Measurements from ENCODE around the gene CHST15. TPM values are rescaled to one million over a fixed set of nuclear protein-coding genes. Genes with fewer than 3 reads are reported as not detected.
A peak's percentile ranks its signal among the peaks of the same experiment; 100 is the strongest.
"Not testable (repeated sequence)": the region's sequence is repeated elsewhere in the genome, so short reads cannot be mapped to it uniquely, and the experiment has no call there.

Gene CHST15
- total RNA-seq, 1 experiment from 2014 or later, result 0.13 TPM

GRCh38 chr10:124100124-124100523 is 6.7 kb upstream of the CHST15 start:
- H3K9me3 ChIP-seq (replicated peaks), result peaks cover 3% of the 10 kb centered on the region; the same call in 1 of the 2 replicates
- peaks cover 11% of the 10 kb centered on the region for H3K27me3 ChIP-seq (replicated peaks)
- peaks cover under 1% of the 10 kb centered on the region for H3K4me1 ChIP-seq (replicated peaks)
- H3K27ac ChIP-seq, result no peak overlapping the region
- H3K4me3 ChIP-seq, result no peak overlapping the region
- H3K36me3 ChIP-seq, result no peaks in the 10 kb centered on the region
- DNase-seq (ENCODE audit: low read depth in 1 of 2, low spot score in 2 of 2), result no peak

- H3K4me3 ChIP-seq, result no peak overlapping the region
- DNase-seq (ENCODE audit: low read depth in 1 of 2, low spot score in 2 of 2), result no peak
- peaks cover 16% of the 10 kb centered on the region for H3K27me3 ChIP-seq (replicated peaks)
- H3K4me1 ChIP-seq (replicated peaks), result no peaks in the 10 kb centered on the region
- H3K36me3 ChIP-seq, result no peaks in the 10 kb centered on the region
- no peak overlapping the region for H3K27ac ChIP-seq
- peaks cover 3% of the 10 kb centered on the region; the same call in 1 of the 2 replicates for H3K9me3 ChIP-seq (replicated peaks)
Observed at GRCh38 chr10:124099604-124100003, 6.2 kb upstream of the CHST15 start.

- H3K27me3 ChIP-seq (replicated peaks), result peaks cover 27% of the 10 kb centered on the region
- no peak overlapping the region for H3K4me3 ChIP-seq
- DNase-seq (ENCODE audit: low read depth in 1 of 2, low spot score in 2 of 2), result no peak
- H3K36me3 ChIP-seq, result no peaks in the 10 kb centered on the region
- H3K9me3 ChIP-seq (replicated peaks), result peaks cover 3% of the 10 kb centered on the region; the same call in 1 of the 2 replicates
- no peak overlapping the region for H3K27ac ChIP-seq
- peaks cover 4% of the 10 kb centered on the region for H3K4me1 ChIP-seq (replicated peaks)
Observed at GRCh38 chr10:124098575-124098974, 5.2 kb upstream of the CHST15 start.

- DNase-seq (ENCODE audit: low read depth in 1 of 2, low spot score in 2 of 2), result no peak
- no peak overlapping the region for H3K27ac ChIP-seq
- H3K9me3 ChIP-seq (replicated peaks), result peaks cover 3% of the 10 kb centered on the region; the same call in 1 of the 2 replicates
- H3K27me3 ChIP-seq (replicated peaks), result peaks cover 32% of the 10 kb centered on the region
- H3K4me1 ChIP-seq (replicated peaks), result peaks cover 11% of the 10 kb centered on the region
- no peak overlapping the region for H3K4me3 ChIP-seq
- H3K36me3 ChIP-seq, result no peaks in the 10 kb centered on the region
Observed at GRCh38 chr10:124097883-124098282, 4.5 kb upstream of the CHST15 start.

GRCh38 chr10:124096494-124096893 is 3.1 kb upstream of the CHST15 start:
- Histone ChIP-seq H3K27me3 (replicated peaks) (peaks cover 45% of the 10 kb centered on the region), H3K4me1 (replicated peaks) (peaks cover 16% of the 10 kb centered on the region), H3K9me3 (replicated peaks) (peaks cover 3% of the 10 kb centered on the region; the same call in 1 of the 2 replicates), H3K4me3 (no peak overlapping the region), H3K36me3 (no peaks in the 10 kb centered on the region), H3K27ac (no peak overlapping the region)
- no peak for DNase-seq (ENCODE audit: low read depth in 1 of 2, low spot score in 2 of 2)

GRCh38 chr10:124095801-124096200 is 2.4 kb upstream of the CHST15 start:
- not testable (repeated sequence) for DNase-seq (ENCODE audit: low read depth in 1 of 2, low spot score in 2 of 2); H3K27ac ChIP-seq; H3K9me3 ChIP-seq (replicated peaks); H3K36me3 ChIP-seq; H3K4me3 ChIP-seq
- Histone ChIP-seq H3K27me3 (replicated peaks) (peaks cover 52% of the 10 kb centered on the region), H3K4me1 (replicated peaks) (peaks cover 16% of the 10 kb centered on the region)

- H3K27me3 ChIP-seq (replicated peaks), result peaks cover 58% of the 10 kb centered on the region
Observed at GRCh38 chr10:124095096-124095495, 1.7 kb upstream of the CHST15 start.

GRCh38 chr10:124094419-124094785 is 1.0 kb upstream of the CHST15 start:
- Histone ChIP-seq H3K9me3 (replicated peaks) (peaks cover 3% of the 10 kb centered on the region; the same call in 1 of the 2 replicates), H3K27me3 (replicated peaks) (peaks cover 58% of the 10 kb centered on the region), H3K27ac (no peak overlapping the region), H3K36me3 (no peaks in the 10 kb centered on the region), H3K4me3 (no peak overlapping the region), H3K4me1 (replicated peaks) (peaks cover 16% of the 10 kb centered on the region)
- DNase-seq (ENCODE audit: low read depth in 1 of 2, low spot score in 2 of 2), result no peak

More at GRCh38 chr10:124095096-124095495, 1.7 kb upstream of the CHST15 start:
- Histone ChIP-seq H3K36me3 (no peaks in the 10 kb centered on the region), H3K4me1 (replicated peaks) (peaks cover 16% of the 10 kb centered on the region), H3K27ac (no peak overlapping the region), H3K4me3 (no peak overlapping the region), H3K9me3 (replicated peaks) (peaks cover 3% of the 10 kb centered on the region; the same call in 1 of the 2 replicates)
- no peak for DNase-seq (ENCODE audit: low read depth in 1 of 2, low spot score in 2 of 2)

GRCh38 chr10:124093774-124094418 is 498 bp upstream of the CHST15 start:
- Histone ChIP-seq H3K4me1 (replicated peaks) (peaks cover 16% of the 10 kb centered on the region), H3K27me3 (replicated peaks) (peaks cover 58% of the 10 kb centered on the region)
- H3K9me3 ChIP-seq (replicated peaks); H3K4me3 ChIP-seq; H3K27ac ChIP-seq; DNase-seq (ENCODE audit: low read depth in 1 of 2, low spot score in 2 of 2); H3K36me3 ChIP-seq: not testable (repeated sequence)

- H3K36me3 ChIP-seq, result no peaks in the 10 kb centered on the region
- no peak overlapping the region for H3K27ac ChIP-seq
- peak overlapping the region; percentile 18 for H3K4me3 ChIP-seq
- H3K4me1 ChIP-seq (replicated peaks), result peaks cover 16% of the 10 kb centered on the region
- H3K9me3 ChIP-seq (replicated peaks), result peaks cover 3% of the 10 kb centered on the region; the same call in 1 of the 2 replicates
- H3K27me3 ChIP-seq (replicated peaks), result peaks cover 58% of the 10 kb centered on the region
- no peak for DNase-seq (ENCODE audit: low read depth in 1 of 2, low spot score in 2 of 2)
Observed at GRCh38 chr10:124092250-124092859, 1.0 kb downstream of the CHST15 start.

- Histone ChIP-seq H3K4me3 (no peak overlapping the region), H3K9me3 (replicated peaks) (peaks cover 3% of the 10 kb centered on the region; the same call in 1 of the 2 replicates), H3K36me3 (no peaks in the 10 kb centered on the region), H3K27me3 (replicated peaks) (peaks cover 54% of the 10 kb centered on the region), H3K4me1 (replicated peaks) (peaks cover 16% of the 10 kb centered on the region), H3K27ac (no peak overlapping the region)
- no peak for DNase-seq (ENCODE audit: low read depth in 1 of 2, low spot score in 2 of 2)
Observed at GRCh38 chr10:124091646-124092249, 1.6 kb downstream of the CHST15 start.

- H3K9me3 ChIP-seq (replicated peaks), result no peaks in the 10 kb centered on the region
- no peaks in the 10 kb centered on the region for H3K36me3 ChIP-seq
- H3K27ac ChIP-seq, result no peak overlapping the region
- DNase-seq (ENCODE audit: low read depth in 1 of 2, low spot score in 2 of 2), result no peak
- no peak overlapping the region for H3K4me3 ChIP-seq
- H3K4me1 ChIP-seq (replicated peaks), result peaks cover 16% of the 10 kb centered on the region
- H3K27me3 ChIP-seq (replicated peaks), result peaks cover 53% of the 10 kb centered on the region
Observed at GRCh38 chr10:124090601-124091209, 2.7 kb downstream of the CHST15 start.

GRCh38 chr10:124089859-124090258 is 3.5 kb downstream of the CHST15 start:
- Histone ChIP-seq H3K4me3 (no peak overlapping the region), H3K27ac (no peak overlapping the region), H3K36me3 (no peaks in the 10 kb centered on the region), H3K27me3 (replicated peaks) (peaks cover 45% of the 10 kb centered on the region), H3K9me3 (replicated peaks) (no peaks in the 10 kb centered on the region), H3K4me1 (replicated peaks) (peaks cover 16% of the 10 kb centered on the region)
- no peak for DNase-seq (ENCODE audit: low read depth in 1 of 2, low spot score in 2 of 2)

GRCh38 chr10:124088915-124089314 is 4.5 kb downstream of the CHST15 start:
- peaks cover 35% of the 10 kb centered on the region for H3K27me3 ChIP-seq (replicated peaks)
- H3K4me1 ChIP-seq (replicated peaks), result peaks cover 15% of the 10 kb centered on the region
- H3K9me3 ChIP-seq (replicated peaks), result no peaks in the 10 kb centered on the region
- no peak for DNase-seq (ENCODE audit: low read depth in 1 of 2, low spot score in 2 of 2)
- H3K4me3 ChIP-seq, result no peak overlapping the region
- no peaks in the 10 kb centered on the region for H3K36me3 ChIP-seq
- no peak overlapping the region for H3K27ac ChIP-seq

Data from SJSA1 (cell line).